Measurements from ENCODE around the gene DNAJC27. TPM values are rescaled to one million over a fixed set of nuclear protein-coding genes. Genes with fewer than 3 reads are reported as not detected.

Gene DNAJC27
- total RNA-seq, 1 donor from 2014 or later: 6.9 TPM

DNA sequence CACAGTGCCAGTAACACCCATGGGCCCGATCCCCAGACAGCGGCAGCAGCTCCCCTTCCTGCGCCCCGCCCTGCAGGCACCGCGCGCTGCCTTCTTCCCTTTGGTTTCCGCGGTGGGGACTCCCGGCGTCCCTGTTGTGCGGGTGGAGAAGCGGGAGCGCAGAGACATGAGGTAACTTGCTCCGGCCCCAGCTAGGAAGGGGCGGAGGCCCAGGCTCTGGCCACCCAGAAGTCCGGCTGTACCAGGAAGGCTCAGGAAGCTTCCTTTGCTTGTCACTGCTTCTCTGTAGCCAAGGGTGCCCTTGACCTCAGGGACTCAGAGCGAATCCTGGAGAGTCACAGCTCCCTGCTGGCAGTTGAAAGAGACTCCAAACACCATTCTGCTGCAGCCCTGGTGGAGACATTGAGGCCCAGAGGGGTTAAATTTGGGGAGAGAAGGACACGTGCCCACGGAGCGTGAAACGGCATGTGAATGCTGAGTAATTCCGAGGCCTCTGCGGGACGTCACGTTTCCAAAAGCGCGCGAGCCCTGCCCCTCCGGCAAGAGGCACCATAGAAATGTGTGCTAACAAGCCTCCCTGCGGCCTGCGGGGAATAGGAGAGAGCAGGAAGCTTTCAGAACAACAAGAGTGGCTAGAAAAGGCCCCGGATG, 45.0 kb downstream of the DNAJC27 start:
- intact Hi-C loops (cut with micrococcal nuclease): no loop called here

DNA sequence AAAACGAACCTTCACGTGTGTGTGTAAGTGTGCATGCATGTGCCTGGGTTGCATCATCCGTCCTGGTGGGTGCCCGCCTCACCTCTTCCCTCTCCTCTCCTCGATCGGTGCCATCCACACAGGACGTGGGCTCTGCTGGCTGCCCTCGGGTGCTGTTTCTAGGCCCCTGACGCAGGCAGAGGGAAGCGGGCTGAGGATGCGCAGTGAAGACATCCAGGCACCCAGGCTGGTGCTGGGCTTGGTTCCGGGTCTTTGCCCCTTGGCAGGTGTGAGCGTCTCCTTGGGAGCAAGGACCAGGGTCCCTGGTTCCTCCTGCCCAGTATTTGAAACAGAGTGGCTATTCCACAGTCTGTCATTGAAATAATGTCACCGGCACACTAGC, 45.5 kb downstream of the DNAJC27 start:
- intact Hi-C loops (cut with micrococcal nuclease): no loop called here

DNA sequence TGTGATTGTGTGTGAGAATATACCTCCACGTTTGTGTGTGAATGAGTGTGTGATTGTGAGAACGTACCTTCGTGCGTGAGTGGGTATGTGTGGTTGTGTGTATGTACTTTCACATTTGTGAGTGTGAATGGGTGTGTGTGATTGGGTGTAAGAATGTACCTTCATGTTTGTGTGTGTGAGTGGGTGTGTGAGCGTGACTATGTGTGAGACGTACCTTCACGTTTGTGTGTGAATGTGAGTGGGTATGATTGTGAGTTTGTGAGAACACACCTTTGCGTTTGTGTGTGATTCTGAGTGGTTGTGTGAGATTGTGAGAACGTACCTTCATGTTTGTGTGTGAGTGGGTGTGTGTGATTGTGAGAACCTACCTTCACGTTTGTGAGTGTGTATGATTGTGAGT, 45.9 kb downstream of the DNAJC27 start:
- intact Hi-C loops (cut with micrococcal nuclease): no loop called here

DNA sequence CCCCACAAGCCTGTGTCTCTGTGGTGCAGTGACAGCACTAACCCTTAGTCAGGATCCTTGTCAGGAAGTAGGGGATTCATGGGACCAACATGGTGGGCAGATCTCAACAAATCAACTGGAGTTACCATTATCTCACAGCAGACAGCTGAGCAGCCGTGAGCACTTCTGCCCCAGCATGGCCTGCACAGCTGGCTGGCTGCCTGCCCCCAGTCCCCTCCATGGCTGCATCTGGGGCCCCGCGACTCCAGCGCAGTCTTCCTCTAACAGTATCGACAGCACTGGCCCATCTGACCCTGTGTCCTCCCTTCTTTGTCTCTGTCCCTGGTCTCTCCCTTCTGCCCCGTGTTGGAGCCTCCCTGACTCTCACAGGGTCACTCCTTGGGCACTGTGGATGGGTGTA, 47.0 kb downstream of the DNAJC27 start:
- intact Hi-C loops (cut with micrococcal nuclease): no loop called here

DNA sequence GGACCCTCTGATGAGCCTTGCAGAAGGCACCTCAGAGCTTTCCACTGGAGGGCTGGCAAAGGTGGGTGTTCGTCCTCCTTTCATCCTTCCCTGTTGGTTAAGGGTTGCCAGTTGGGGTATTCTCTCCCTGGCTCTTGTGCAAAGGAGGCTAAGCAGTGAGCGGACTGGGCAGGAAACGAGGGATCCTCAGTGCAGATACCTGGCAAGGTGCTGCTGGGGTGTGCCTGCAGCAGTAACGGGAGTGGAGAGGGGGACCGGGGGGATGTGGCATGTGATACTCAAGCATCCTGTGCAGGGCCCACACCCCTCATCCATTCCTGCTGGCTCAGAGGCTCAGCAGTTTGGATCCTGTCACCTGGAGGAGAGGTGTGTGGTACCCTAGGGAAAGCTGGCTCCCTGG, 47.5 kb downstream of the DNAJC27 start:
- intact Hi-C loops (cut with micrococcal nuclease): no loop called here

DNA sequence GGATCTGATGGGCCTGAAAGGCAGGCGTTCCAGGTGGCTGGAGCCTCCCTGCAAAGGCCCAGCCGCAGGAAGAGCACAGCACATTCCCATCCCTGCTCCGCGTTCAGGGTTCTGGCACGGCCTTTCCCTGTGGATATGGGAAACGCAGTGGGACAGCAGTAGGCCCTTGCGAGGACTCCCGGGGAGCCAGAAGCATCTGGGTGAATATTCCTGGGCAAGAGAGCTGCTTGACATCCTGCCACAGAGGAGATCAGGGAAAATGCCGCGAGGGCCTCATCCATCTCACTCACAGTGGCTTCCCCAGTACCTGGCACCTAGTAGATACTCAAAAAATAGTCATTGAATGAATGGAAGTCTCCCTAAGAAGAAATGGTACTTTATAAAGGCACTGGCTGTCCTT, 48.6 kb downstream of the DNAJC27 start:
- intact Hi-C loops (cut with micrococcal nuclease): no loop called here

DNA sequence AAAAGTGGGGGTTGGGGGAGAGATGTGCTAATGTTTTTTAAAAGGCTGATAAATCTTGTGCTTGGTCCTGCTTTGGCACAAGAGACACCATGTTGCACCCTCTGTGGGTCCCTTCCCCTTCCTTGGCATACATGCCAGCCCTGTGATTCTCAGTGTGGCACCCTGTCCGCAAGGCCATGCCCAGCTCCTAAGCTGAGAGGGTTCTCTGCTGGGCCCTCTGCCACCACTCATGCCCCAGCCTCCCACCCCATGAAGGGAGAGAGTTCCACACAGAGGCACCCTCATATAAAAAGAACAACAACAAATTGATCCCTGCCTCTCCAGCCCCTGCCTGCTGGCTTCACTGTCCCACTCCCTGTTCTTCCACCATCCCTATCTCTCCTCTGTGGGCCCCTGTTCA, 49.2 kb downstream of the DNAJC27 start:
- intact Hi-C loops (cut with micrococcal nuclease): no loop called here

DNA sequence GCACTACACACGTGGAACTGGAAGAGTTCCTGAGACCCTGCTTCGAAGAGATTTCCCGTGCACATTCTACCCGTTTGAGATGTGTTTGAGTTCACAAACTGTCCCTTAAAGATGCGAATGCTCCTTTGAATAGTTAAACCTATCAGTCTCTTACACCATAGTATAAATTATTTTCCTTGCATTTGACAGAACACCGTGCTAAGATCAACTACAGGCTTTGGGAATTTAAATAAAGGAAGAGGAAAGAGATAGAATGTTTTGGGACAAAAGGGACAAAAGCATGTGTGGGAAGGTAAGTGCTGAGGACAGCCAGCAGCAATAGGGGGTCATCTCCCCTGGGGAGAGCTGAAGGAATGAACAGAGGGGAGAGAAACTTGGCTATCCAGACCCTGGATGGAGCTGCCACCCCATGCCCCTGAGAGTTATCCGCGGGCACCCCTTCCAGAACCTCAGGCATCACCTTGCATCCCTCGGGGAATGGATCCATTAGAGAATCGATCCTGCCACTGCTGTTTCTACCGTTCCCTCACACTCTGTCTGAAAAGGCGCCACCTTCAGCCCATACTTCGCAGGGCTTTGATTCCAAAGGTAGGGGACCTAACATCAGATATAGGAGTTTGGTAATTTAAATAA, 50.8 kb downstream of the DNAJC27 start:
- intact Hi-C loops (cut with micrococcal nuclease): loop anchor here (1.0 kb wide), 2 partner anchors 50 to 128 kb away; partner anchors contain the start of genes CENPO, DNAJC27 and PTRHD1

DNA sequence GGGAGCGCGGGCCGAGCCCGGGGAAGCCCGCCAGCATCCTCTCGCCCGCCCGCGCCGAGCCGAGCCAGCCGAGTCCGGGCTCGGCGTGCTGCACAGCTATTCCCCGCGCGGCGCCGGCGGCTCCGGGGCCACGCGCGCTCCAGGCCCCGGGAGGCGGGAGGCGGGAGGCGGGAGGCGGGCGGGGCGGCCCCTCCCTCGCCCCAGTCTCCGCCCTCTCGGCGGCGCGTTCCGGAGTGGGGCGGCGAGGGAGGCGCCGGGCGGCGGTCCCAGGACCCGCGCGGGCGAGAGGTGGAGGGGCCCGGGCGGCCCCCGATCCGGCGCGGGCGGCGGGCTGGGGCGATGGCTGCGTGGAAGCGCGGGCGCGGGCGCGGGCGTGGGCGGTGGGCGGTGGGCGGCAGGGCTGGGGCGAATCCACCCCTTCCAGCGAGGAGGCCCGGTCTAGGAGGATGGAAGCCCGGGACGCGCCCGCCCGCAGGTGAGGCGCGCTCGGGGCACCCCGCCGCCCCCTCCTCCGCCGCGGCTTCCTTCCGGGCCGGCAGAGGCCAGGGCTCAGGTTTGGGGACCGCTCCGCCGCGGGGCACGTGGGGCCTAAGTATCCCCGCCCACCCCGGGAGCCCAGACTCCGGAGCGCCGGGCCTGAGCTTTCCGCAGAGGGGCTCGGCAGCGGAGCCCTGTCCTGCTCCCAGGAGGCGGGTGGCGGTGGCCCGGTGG, 51.5 kb downstream of the DNAJC27 start, which contains the start of gene ADCY3:
Gene ADCY3 (minus strand): TSS at position 140 of the 711 bp plus-strand sequence. CDS start 1,250 bp downstream, outside the sequence.
- intact Hi-C loops (cut with micrococcal nuclease): loop anchor here (1.0 kb wide), 2 partner anchors 51 to 127 kb away; partner anchors contain the start of genes CENPO, DNAJC27 and PTRHD1

DNA sequence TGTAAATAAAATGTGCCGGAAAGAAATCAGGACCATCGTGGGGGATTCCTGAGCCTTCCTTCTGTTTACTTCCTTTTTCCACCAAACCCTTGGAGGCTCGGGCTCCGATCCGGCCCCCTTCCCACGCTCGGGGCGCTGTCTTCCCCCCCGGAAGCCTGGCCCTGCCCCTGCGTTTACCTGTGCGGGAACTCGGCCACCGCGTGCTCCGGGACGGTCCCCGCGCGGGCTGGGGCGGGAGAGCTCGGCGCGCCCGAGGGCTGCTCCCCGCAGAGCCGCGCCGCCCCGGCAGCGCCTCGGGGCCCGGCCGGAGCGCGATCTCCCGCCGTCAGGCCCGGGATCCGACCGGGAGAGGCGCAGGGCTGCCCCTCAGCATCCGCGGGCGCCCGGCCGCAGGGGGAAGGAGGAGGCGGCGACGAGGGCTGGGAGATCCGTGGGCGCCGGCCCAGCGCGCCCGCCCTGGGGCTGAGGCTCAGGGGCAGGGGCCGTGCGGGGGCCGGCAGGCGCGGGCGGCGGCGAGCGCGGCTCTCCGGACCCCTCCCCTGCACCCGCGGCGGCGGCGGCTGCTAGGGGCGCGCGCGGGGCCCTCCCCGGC, 52.2 kb downstream of the DNAJC27 start:
- intact Hi-C loops (cut with micrococcal nuclease): loop anchor here (1.0 to 5.0 kb wide), 4 partner anchors 52 to 427 kb away; partner anchors contain the start of genes CENPO, DNAJC27, EFR3B and NCOA1

DNA sequence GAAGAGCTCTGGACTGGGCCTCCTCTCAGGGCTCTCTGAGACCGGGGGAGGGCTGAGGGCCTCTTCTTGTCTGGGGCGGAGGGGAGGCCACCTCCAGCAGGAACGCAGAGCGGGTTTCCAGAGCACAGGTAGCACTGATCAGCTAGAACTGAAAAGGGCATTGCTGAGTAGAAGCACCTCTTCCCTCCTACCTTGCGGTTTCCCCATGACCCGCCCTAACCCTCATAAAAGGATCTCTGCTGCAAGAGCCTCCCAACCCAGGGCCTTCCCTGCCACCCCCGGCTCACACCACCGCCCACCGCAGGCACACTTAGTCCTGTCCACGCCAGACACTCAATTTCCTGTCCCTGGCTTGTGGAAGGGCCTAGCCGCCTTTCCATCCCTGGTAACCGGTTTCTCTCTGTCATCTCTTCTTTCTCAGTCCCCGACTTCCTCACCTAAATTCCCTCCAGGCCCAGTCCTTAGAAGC, 52.7 kb downstream of the DNAJC27 start:
- intact Hi-C loops (cut with micrococcal nuclease): loop anchor here (5.0 kb wide), 2 partner anchors 123 to 427 kb away; partner anchors contain the start of genes EFR3B and NCOA1

DNA sequence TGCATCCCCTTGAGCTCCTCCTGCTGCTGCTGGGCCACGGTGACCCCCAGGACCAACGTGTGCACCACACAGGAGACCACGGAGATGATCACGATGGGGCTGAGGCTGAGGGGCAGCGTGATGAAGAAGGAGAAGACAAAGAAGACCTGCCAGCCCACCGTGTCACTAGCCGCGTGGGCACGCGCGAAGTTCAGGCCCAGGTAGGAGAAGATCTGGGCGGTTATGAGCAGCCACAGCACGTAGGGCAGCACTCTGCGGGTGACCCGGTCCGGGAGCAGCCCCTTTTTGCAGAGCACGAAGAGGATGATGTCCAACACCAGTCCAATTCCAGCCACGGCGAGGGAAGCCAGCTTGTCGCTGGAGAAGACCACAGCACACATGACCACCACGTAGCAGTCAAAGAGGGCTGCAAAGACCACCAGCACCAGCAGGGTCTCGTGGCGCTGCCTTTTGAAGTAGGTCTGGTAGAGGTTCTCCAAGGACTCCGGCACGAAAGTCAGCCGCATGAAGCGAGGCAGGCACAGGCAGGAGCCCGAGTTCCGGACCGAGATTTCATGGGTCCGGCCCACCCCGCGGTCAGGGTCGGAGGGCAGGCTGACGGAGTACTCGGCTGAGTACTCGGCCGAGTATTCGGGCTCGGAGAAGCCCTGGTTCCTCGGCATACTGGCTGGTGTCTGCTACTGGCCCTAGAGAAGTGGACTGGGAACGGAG, 53.3 kb downstream of the DNAJC27 start:
- intact Hi-C loops (cut with micrococcal nuclease): loop anchor here (5.0 kb wide), 2 partner anchors 124 to 426 kb away; partner anchors contain the start of genes EFR3B and NCOA1

DNA sequence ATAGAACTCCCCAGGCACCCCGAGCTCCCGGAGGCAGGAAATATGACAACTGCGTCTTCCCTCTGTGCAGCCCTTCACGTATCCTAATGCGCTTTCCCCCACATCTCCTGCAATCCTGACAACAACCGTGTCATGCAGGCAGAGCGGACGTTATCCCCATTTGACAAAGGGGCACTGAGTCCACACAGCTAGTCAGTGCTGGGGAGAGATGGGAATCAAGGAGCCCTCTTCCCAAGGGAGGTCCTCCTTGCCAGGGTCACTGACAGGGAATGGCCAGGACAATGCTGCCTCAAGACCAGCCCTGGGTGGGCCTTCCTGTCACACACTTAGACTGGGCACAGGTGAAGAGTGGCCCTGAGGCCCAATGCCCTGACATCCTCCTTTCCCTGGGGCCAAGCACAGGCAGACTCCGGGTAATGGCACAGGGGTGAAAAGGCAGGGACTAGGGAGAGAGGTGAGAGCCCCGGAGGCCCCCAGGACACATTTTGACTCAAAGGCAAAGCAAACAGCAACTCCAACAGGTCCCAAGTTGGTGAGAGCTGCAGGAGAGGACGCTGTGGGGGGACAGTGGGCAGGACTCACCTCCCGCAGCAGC, 53.9 kb downstream of the DNAJC27 start:
- intact Hi-C loops (cut with micrococcal nuclease): loop anchor here (5.0 kb wide), 2 partner anchors 124 to 426 kb away; partner anchors contain the start of genes EFR3B and NCOA1

DNA sequence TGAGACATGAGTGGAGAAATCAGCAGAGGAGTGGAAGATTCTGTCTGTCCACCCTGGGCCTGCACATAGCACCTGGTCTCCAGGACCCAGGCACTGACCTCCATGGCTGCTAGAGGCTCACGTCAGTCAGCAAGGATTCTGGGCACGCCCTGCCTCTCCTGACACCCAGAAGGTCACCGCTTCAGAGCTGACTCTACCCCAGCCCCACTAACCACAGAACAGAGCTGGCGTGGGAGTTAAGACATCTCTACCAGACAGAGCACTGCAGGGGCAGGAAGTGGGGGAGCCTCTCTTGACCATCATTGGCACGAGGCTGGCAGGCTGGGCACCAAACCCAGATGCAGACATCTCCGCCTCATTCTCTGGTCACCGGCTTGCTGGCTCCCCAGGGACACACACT, 54.7 kb downstream of the DNAJC27 start:
- intact Hi-C loops (cut with micrococcal nuclease): loop anchor here (5.0 kb wide), 2 partner anchors 125 to 425 kb away; partner anchors contain the start of genes EFR3B and NCOA1

DNA sequence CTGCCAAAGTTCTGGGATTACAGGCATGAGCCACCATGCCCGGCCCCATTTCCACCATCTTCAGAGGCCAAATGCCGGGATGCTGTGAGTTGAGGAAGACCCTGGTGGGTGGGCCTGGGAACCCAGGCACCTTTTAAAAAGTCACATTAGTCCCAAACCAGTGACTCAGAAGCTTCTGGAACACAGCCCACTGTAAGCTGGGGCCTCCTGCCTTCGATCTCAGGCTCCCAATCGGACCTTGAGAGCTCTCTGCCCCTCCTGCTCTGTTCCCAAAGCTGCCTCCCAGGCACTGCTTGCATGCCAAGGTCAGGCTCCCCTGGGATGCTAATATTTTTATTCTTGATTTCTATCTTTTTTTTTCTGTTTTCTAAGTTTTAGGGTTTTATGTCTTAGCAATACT, 56.0 kb downstream of the DNAJC27 start:
- intact Hi-C loops (cut with micrococcal nuclease): loop anchor here (5.0 kb wide), 2 partner anchors 127 to 423 kb away; partner anchors contain the start of genes EFR3B and NCOA1

DNA sequence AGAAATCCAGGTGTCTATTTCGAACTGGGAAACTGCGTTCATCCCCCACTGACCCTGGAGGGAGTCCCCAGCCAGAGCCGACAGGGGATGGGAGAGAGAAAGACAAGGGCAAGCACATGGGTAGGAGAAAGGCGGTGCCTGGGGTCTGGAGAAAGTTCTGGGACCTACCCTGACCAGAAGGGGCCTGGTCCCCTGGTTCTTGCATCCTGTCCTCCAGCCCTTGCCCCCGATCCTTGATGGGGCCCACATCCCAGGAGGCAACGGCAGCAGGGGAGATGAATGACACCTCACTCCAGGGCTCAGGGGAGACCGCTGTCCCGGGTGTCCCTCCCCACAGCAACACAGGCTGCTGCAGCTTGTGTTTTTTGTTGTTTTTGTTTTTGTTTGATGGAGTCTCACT, 56.6 kb downstream of the DNAJC27 start:
- intact Hi-C loops (cut with micrococcal nuclease): loop anchor here (5.0 kb wide), 2 partner anchors 127 to 423 kb away; partner anchors contain the start of genes EFR3B and NCOA1

DNA sequence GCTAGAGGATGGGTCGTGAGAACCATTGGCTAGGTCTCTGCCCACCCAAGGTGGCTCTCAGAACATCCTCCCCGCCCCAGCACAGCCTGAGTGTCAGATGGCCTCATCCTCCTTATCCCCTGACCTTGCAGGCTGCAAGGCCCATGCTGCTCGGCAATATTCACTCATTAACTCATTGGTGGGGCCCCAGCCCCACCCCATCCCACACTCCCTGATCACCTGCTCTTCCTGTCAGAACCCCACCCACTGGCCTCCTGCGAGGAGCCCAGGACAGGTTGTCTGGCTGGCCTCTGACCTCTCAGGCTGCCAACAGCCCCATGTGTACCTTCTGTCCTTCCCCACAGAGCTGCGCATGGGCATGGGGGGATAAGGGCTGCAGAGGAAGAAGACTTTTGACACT, 57.0 kb downstream of the DNAJC27 start:
- intact Hi-C loops (cut with micrococcal nuclease): loop anchor here (5.0 kb wide), 2 partner anchors 128 to 422 kb away; partner anchors contain the start of genes EFR3B and NCOA1

DNA sequence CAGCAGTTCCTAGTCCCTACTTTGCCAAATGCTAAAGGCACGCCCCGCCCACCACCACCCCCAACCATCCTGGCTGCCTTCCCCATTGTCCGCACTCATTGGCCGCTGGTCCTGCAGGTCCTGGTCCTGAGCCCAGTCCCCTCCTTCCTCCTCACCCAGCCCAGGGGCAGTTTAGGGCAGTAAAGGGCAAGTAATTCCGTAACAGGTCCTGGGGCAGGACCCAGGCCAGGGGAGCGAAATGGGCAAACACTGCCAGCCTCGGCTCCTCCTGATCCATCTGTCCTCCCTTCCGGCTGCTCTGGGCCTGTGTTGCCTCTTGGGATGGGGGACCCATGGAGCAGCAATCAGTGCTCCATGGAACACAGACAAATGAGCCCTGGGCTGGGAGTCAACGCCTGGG, 57.8 kb downstream of the DNAJC27 start:
- intact Hi-C loops (cut with micrococcal nuclease): no loop called here

DNA sequence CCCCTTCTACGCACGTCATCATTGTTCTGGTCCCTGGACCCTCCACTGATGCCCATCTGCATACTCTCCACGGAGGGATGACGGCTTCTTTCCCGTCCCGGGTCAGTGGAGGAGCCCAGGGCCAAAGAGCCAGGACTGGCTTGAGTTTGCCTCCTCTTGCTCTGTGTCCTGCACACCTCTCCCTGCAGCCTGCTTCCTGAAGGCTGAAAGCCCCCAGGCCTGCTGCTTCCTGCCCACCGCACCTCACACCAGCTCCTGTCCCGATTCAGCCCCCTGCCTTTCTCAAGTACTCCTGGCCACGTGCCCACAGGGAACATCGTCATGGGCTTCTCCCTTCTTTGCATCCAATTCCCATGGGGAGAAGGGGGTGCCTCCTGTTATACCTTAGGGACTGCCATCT, 58.8 kb downstream of the DNAJC27 start:
- intact Hi-C loops (cut with micrococcal nuclease): no loop called here

DNA sequence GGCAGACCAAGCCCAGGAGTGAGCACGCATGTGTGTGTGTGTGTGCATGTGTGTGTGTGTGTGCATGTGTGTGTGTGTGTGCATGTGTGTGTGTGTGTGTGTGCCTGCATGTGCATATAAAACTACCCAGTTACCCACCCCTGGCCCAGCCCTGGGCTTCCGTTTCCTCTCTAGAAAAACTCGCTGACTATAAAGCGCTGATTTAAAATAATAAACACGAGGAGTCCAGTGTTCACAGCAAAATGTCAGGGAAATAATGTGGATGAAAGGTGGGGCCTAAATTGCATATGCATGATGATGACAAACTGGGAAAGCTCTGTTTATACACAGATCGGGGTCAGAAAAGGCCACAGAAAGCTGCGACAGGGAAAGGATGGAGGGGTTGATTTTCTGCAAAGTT, 59.2 kb downstream of the DNAJC27 start:
- intact Hi-C loops (cut with micrococcal nuclease): no loop called here
